H1 (cell line): Measurements from ENCODE around the gene ZC3H12C. TPM values are rescaled to one million over a fixed set of nuclear protein-coding genes. Genes with fewer than 3 reads are reported as not detected.

Experiments
- BRCA1 ChIP-seq: IDR thresholded peaks from 2 replicates; pipeline ENCODE4 v1.6.1; 2012; ENCODE audit warnings: low read depth, low read length, improper control_type of control experiment
- EGR1 ChIP-seq: IDR thresholded peaks from 2 replicates; pipeline ENCODE4 v1.6.1; 2011; ENCODE audit warnings: low read depth, low read length, borderline replicate concordance
- EZH2 ChIP-seq: fragments of 200-600 bp; sonication (generic); IDR thresholded peaks from 2 replicates; pipeline ENCODE4 v1.7.1; 2012; ENCODE audit warnings: low read depth, mild to moderate bottlenecking, moderate library complexity, low read length, inconsistent platforms; ENCODE audit not compliant: severe bottlenecking
- NANOG ChIP-seq: IDR thresholded peaks from 2 replicates; pipeline ENCODE4 v1.6.1; 2011; ENCODE audit warnings: low read length, low read depth, mild to moderate bottlenecking, inconsistent platforms; ENCODE audit not compliant: insufficient read depth, poor library complexity, severe bottlenecking
- SP1 ChIP-seq: IDR thresholded peaks from 2 replicates; pipeline ENCODE4 v1.6.1; 2011; ENCODE audit warnings: low read depth, low read length
- polyA plus RNA-seq, 7 experiments: library from polyadenylated mRNA; depleted of rRNA in 3 of 7; stranded (reverse) in 5 of 7; unstranded in 2 of 7; fragments of >200 nt in 5 of 7; fragments of 200-250 nt in 2 of 7; gene quantifications; 1 replicate in 5 of 7; 2 replicates in 1 of 7; 4 replicates in 1 of 7; pipeline versions ENCODE4 v1.2.1 to v1.2.3, GENCODE V29; 2011 to 2013; ENCODE audit warnings: missing spikeins in 2 of 7, mixed read lengths in 2 of 7
- total RNA-seq: library from RNA; stranded (reverse); fragmentation: NEBNext Ultra II Directional; extraction: Animal tissue kit (Norgen Biotek cat#: 25700); gene quantifications from 2 replicates; pipeline ENCODE4 v1.2.1, GENCODE V29; 2021

Gene ZC3H12C
- total and polyA plus RNA-seq, 2 of the 8 experiments (the other 6 are each of a cell fraction or from before 2014, with no cell fraction given): 2.0 to 2.7 TPM

GRCh38 chr11:110076371-110076965 lies 16.7 kb upstream of the ZC3H12C start (continued):
- TF ChIP-seq EZH2 (no peak), BRCA1 (no peak), EGR1 (no peak), SP1 (no peak), NANOG (no peak)
